ENCODE measurements around the gene RCAN3. TPM values are rescaled to one million over a fixed set of nuclear protein-coding genes. Genes with fewer than 3 reads are reported as not detected.
"Not testable (repeated sequence)": the region's sequence is repeated elsewhere in the genome, so short reads cannot be mapped to it uniquely, and the experiment has no call there.

Gene RCAN3
- total and polyA plus RNA-seq, 5 experiments from 2014 or later = 103 to 217 (median 152) TPM

GRCh38 chr1:24487455-24487854 is 15.2 kb upstream of the RCAN3 start:
- ATAC-seq (no peak), DNase-seq (no peak)
- H3K27me3 Mint-ChIP-seq = no peaks in the 10 kb centered on the region
- peak overlapping the region; percentile 87 to 100 (median 94) for H3K27ac Mint-ChIP-seq
- POLR2A ChIA-PET = interaction anchor here (1.1 to 27.9 kb wide), 6 partner anchors 16 to 74 kb away, joined by 3 to 930 read pairs (median 8); partner anchors contain the start of genes NIPAL3, RCAN3 and STPG1
- peaks cover 0 to 5% (median 2%) of the 10 kb centered on the region in 3 donors for H3K36me3 Mint-ChIP-seq
- H3K4me1 Mint-ChIP-seq = peaks cover 33 to 84% (median 72%) of the 10 kb centered on the region in 4 donors
- peaks cover 0 to 2% (median 0%) of the 10 kb centered on the region in 9 donors for H3K9me3 Mint-ChIP-seq
- peak overlapping the region in 4 of 10 donors; percentile 60 to 81 (median 70) for H3K4me3 Mint-ChIP-seq

- not testable (repeated sequence) for H3K27me3 Mint-ChIP-seq, ATAC-seq, H3K9me3 Mint-ChIP-seq, H3K36me3 Mint-ChIP-seq
- peaks cover 33 to 85% (median 66%) of the 10 kb centered on the region in 4 donors for H3K4me1 Mint-ChIP-seq
- peak overlapping the region; percentile 55 to 98 (median 82) for H3K27ac Mint-ChIP-seq
- POLR2A ChIA-PET = interaction anchor here (27.9 kb wide), 1 partner anchor 15 kb away, joined by 930 read pairs; the partner anchor contains the start of gene RCAN3
- DNase-seq = peak in 1 of 10 donors; percentile 53
- H3K4me3 Mint-ChIP-seq = peak overlapping the region in 5 of 10 donors; percentile 26 to 60 (median 34)
Observed at GRCh38 chr1:24488159-24488558, 14.5 kb upstream of the RCAN3 start.

GRCh38 chr1:24489674-24490073 is 13.0 kb upstream of the RCAN3 start:
- H3K27ac Mint-ChIP-seq = peak overlapping the region in 9 of 10 donors; percentile 48 to 98 (median 86)
- ATAC-seq (no peak), DNase-seq (no peak)
- peaks cover 22 to 69% (median 51%) of the 10 kb centered on the region in 4 donors for H3K4me1 Mint-ChIP-seq
- H3K9me3 Mint-ChIP-seq = peaks cover 0 to 2% (median 0%) of the 10 kb centered on the region in 9 donors
- no peak overlapping the region for H3K4me3 Mint-ChIP-seq
- POLR2A ChIA-PET = interaction anchor here (0.8 to 27.9 kb wide), 4 partner anchors 7 to 35 kb away, joined by 3 to 930 read pairs (median 11); partner anchors contain the start of gene RCAN3
- H3K27me3 Mint-ChIP-seq = no peaks in the 10 kb centered on the region
- peaks cover 0 to 5% (median 2%) of the 10 kb centered on the region in 3 donors for H3K36me3 Mint-ChIP-seq

- no peak for DNase-seq
- H3K36me3 Mint-ChIP-seq = peaks cover 0 to 5% (median 2%) of the 10 kb centered on the region in 3 donors
- no peak for ATAC-seq
- no peaks in the 10 kb centered on the region for H3K27me3 Mint-ChIP-seq
- H3K9me3 Mint-ChIP-seq = peaks cover 0 to 2% (median 0%) of the 10 kb centered on the region in 9 donors
- H3K27ac Mint-ChIP-seq = peak overlapping the region in 6 of 10 donors; percentile 12 to 88 (median 23)
- peaks cover 22 to 64% (median 49%) of the 10 kb centered on the region in 4 donors for H3K4me1 Mint-ChIP-seq
- peak overlapping the region in 1 of 10 donors; percentile 14 for H3K4me3 Mint-ChIP-seq
- POLR2A ChIA-PET = interaction anchor here (0.8 to 27.9 kb wide), 4 partner anchors 8 to 34 kb away, joined by 3 to 930 read pairs (median 11); partner anchors contain the start of gene RCAN3
Observed at GRCh38 chr1:24490101-24490781, 12.4 kb upstream of the RCAN3 start.

- POLR2A ChIA-PET = interaction anchor here (3.7 to 27.9 kb wide), 2 partner anchors 9 to 12 kb away, joined by 18 to 930 read pairs; partner anchors contain the start of gene RCAN3
- Mint-ChIP-seq H3K4me1 (peaks cover 18 to 50% (median 34%) of the 10 kb centered on the region in 4 donors), H3K9me3 (peaks cover 0 to 2% (median 0%) of the 10 kb centered on the region in 9 donors), H3K27ac (peak overlapping the region in 9 of 10 donors; percentile 9 to 74 (median 45)), H3K27me3 (no peaks in the 10 kb centered on the region), H3K36me3 (peaks cover 0 to 10% (median 2%) of the 10 kb centered on the region in 3 donors), H3K4me3 (no peak overlapping the region)
- ATAC-seq (peak in 1 of 2 donors; percentile 69), DNase-seq (peak in 1 of 10 donors; percentile 29)
Observed at GRCh38 chr1:24491577-24492360, 10.9 kb upstream of the RCAN3 start.

GRCh38 chr1:24492935-24493334 is 9.7 kb upstream of the RCAN3 start:
- DNase-seq, ATAC-seq, H3K4me3 Mint-ChIP-seq, H3K27me3 Mint-ChIP-seq, H3K9me3 Mint-ChIP-seq: not testable (repeated sequence)
- Mint-ChIP-seq H3K4me1 (peaks cover 17 to 52% (median 27%) of the 10 kb centered on the region in 4 donors), H3K36me3 (peaks cover 0 to 10% (median 2%) of the 10 kb centered on the region in 3 donors), H3K27ac (peak overlapping the region in 2 of 10 donors; percentile 14 to 34)
- POLR2A ChIA-PET = interaction anchor here (0.5 to 27.9 kb wide), 5 partner anchors 11 to 101 kb away, joined by 3 to 930 read pairs (median 4); partner anchors contain the start of gene RCAN3

- DNase-seq = no peak
- POLR2A ChIA-PET = interaction anchor here (20.4 to 27.9 kb wide), 2 partner anchors 10 to 13 kb away, joined by 930 read pairs; partner anchors contain the start of gene RCAN3
Observed at GRCh38 chr1:24493785-24494184, 8.9 kb upstream of the RCAN3 start.

GRCh38 chr1:24498589-24498988 is 4.0 kb upstream of the RCAN3 start:
- Mint-ChIP-seq H3K9me3 (peaks cover 0 to 6% (median 0%) of the 10 kb centered on the region in 9 donors), H3K27me3 (peaks cover 0 to 4% (median 0%) of the 10 kb centered on the region in 5 donors), H3K4me1 (peaks cover 23 to 48% (median 42%) of the 10 kb centered on the region in 4 donors), H3K4me3 (no peak overlapping the region), H3K36me3 (peaks cover 0 to 9% (median 4%) of the 10 kb centered on the region in 3 donors), H3K27ac (peak overlapping the region in 7 of 10 donors; percentile 8 to 91 (median 75))
- POLR2A ChIA-PET = interaction anchor here (20.4 kb wide), 1 partner anchor 18 kb away, joined by 930 read pairs; no protein-coding TSS in a partner anchor
- no peak for ATAC-seq
- no peak for DNase-seq

More at GRCh38 chr1:24493785-24494184, 8.9 kb upstream of the RCAN3 start:
- ATAC-seq = no peak
- H3K9me3 Mint-ChIP-seq = peaks cover 0 to under 1% (median 0%) of the 10 kb centered on the region in 9 donors
- no peaks in the 10 kb centered on the region for H3K27me3 Mint-ChIP-seq
- no peak overlapping the region for H3K27ac Mint-ChIP-seq
- H3K4me1 Mint-ChIP-seq = peaks cover 14 to 52% (median 26%) of the 10 kb centered on the region in 4 donors
- H3K4me3 Mint-ChIP-seq = no peak overlapping the region
- peaks cover 0 to 10% (median 2%) of the 10 kb centered on the region in 3 donors for H3K36me3 Mint-ChIP-seq

- Mint-ChIP-seq H3K27ac (peak overlapping the region; percentile 94 to 99 (median 97)), H3K4me3 (peak overlapping the region in 9 of 10 donors; percentile 80 to 93 (median 88)), H3K27me3 (peaks cover 0 to 4% (median 0%) of the 10 kb centered on the region in 5 donors), H3K9me3 (peaks cover 0 to 6% (median 0%) of the 10 kb centered on the region in 9 donors), H3K36me3 (peaks cover 6 to 17% (median 14%) of the 10 kb centered on the region in 3 donors), H3K4me1 (peaks cover 25 to 50% (median 47%) of the 10 kb centered on the region in 4 donors)
- ATAC-seq (no peak), DNase-seq (no peak)
- POLR2A ChIA-PET = interaction anchor here (0.7 to 20.4 kb wide), 9 partner anchors 12 to 87 kb away, joined by 4 to 930 read pairs (median 32); partner anchors contain the start of genes NIPAL3 and STPG1
Observed at GRCh38 chr1:24500448-24501048, 2.1 kb upstream of the RCAN3 start.

- Mint-ChIP-seq H3K4me3 (peak overlapping the region; percentile 80 to 93 (median 88)), H3K4me1 (peaks cover 30 to 57% (median 54%) of the 10 kb centered on the region in 4 donors), H3K9me3 (peaks cover 0 to 6% (median 0%) of the 10 kb centered on the region in 9 donors), H3K27ac (peak overlapping the region; percentile 94 to 99 (median 97)), H3K36me3 (peaks cover 6 to 14% (median 13%) of the 10 kb centered on the region in 3 donors), H3K27me3 (peaks cover 0 to 4% (median 0%) of the 10 kb centered on the region in 5 donors)
- POLR2A ChIA-PET = interaction anchor here (0.6 to 20.4 kb wide), 25 partner anchors 11 to 524 kb away, joined by 3 to 930 read pairs (median 8); partner anchors contain the start of genes NIPAL3, SRRM1 and STPG1
- peak in 7 of 10 donors; percentile 23 to 68 (median 46) for DNase-seq
- peak in 1 of 2 donors; percentile 3 for ATAC-seq
Observed at GRCh38 chr1:24501371-24502064, 1.1 kb upstream of the RCAN3 start.
